Measurements from ENCODE around the gene PYY.

DNA sequence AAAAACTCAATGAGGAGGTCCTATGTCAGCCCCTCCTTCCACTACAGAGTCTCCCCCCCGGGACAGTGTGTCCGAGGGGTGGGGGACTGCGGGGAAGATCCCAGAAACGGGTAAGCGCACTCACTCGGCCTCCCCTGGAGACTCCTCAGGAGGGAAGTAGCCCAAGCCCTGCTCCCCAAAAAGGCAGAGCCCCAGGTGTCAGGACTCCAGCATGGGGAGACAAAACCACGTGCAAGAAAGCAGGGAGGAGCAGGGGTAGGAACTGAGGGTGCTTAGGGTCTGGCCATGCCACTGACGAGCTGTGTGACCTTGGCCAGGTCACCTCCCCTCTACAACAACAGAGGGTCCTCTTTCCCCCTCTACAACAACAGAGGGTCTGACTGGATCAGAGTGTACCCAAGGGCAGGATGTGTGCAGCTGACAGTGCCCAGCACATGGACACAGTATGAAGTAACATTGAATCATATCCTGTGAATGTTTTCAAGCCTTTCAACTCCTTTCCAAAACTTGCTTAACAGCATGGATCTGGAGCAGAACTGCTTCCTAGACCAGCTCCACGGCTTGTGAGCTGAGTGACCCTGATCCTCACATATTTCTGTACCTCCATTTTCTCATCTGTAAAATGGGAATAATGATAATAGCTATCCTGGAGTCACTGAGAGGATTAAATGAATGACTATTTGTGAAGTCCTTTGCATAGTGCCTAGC is 48.6 kb upstream of the PYY start:
- TF ChIP-seq, protein P1, sequence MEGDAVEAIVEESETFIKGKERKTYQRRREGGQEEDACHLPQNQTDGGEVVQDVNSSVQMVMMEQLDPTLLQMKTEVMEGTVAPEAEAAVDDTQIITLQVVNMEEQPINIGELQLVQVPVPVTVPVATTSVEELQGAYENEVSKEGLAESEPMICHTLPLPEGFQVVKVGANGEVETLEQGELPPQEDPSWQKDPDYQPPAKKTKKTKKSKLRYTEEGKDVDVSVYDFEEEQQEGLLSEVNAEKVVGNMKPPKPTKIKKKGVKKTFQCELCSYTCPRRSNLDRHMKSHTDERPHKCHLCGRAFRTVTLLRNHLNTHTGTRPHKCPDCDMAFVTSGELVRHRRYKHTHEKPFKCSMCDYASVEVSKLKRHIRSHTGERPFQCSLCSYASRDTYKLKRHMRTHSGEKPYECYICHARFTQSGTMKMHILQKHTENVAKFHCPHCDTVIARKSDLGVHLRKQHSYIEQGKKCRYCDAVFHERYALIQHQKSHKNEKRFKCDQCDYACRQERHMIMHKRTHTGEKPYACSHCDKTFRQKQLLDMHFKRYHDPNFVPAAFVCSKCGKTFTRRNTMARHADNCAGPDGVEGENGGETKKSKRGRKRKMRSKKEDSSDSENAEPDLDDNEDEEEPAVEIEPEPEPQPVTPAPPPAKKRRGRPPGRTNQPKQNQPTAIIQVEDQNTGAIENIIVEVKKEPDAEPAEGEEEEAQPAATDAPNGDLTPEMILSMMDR (IDR thresholded peaks at IDR 0.05; ENCODE audit: low read length) = no peak
- no peak for TF ChIP-seq EZH2 (optimal IDR thresholded peaks at IDR 0.05; ENCODE audit: low read depth, low read length)
